Anterior cingulate cortex (tissue), 58 donors: ENCODE measurements around the gene GAN.

Source experiments
- DNase-seq, 58 donors: peaks; one replicate each; lab custom pipeline; 2025; lab: John Stamatoyannopoulos, UW

Gene GAN, protein sequence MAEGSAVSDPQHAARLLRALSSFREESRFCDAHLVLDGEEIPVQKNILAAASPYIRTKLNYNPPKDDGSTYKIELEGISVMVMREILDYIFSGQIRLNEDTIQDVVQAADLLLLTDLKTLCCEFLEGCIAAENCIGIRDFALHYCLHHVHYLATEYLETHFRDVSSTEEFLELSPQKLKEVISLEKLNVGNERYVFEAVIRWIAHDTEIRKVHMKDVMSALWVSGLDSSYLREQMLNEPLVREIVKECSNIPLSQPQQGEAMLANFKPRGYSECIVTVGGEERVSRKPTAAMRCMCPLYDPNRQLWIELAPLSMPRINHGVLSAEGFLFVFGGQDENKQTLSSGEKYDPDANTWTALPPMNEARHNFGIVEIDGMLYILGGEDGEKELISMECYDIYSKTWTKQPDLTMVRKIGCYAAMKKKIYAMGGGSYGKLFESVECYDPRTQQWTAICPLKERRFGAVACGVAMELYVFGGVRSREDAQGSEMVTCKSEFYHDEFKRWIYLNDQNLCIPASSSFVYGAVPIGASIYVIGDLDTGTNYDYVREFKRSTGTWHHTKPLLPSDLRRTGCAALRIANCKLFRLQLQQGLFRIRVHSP

DNA sequence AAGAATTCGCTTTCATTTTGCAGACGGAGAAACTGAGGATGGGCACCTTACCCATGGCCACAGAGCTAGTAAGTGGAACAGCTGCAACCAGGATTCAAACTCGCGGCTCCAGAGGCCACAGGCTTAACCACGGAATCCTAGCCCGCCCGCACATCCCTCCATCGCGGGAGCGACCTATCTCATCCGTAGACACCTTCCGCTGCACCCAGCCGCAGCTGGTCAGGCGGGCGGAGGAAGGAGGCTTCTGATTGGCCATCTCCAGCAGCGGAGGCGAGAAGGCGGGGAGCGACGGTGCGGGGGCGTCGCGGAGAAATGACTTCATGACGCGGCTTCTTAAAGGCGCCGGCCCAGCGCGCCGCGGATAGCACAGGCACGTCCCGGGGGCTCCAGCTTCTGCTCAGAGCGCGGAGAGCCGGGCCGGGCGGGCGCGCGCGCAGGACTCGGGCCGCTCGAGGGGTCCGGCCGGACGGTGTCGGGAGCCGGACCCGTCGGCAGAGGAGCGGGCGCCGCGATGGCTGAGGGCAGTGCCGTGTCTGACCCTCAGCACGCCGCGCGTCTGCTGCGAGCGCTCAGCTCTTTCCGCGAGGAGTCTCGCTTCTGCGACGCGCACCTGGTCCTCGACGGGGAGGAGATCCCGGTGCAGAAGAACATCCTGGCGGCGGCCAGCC, at the start of gene GAN:
GAN (plus strand) TSS at position 360 of the 668 bp plus-strand sequence; CDS start at position 512, 152 bp downstream.
- peak; percentile 62 to 97 (median 94) for DNase-seq

GRCh38 chr16:81265052-81265451, 49.7 kb upstream of the GAN start:
- no peak for DNase-seq

DNA sequence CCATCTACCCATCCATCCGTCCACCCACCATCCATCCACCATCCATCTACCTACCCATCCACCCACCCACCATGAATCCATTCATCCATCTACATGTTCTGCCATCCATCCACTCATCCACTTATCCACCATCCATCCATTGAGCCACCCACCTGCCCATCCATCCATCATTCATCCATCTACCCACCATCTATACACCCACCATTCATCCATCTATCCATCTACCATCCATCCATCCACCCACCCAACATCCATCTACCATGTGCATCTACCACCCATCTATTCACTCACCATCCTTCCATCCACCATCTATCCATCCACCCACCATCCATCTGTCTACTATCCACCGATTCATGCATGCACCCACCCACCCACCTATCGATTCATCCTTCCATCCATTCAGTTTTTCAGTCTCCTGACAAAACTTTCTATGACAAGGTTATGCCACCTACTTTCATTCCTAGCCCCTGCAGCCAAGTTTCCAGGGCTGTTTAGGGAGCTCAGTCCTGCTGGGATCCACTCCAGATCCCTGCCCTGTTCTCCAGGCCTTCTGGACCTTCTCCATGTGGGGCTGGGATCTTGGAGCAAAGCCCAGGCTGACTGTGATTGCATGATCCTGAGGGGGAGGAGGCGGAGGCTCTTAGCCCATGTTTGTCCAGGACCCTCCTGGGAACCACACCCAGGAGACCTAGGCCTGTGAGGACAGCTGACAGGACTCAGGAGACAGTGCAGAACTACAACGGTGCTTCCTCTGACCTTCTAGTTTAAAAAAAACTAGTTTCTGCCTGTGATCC, 48.9 kb upstream of the GAN start:
- DNase-seq = peak in 48 of 58 donors; percentile 7 to 81 (median 40)

DNA sequence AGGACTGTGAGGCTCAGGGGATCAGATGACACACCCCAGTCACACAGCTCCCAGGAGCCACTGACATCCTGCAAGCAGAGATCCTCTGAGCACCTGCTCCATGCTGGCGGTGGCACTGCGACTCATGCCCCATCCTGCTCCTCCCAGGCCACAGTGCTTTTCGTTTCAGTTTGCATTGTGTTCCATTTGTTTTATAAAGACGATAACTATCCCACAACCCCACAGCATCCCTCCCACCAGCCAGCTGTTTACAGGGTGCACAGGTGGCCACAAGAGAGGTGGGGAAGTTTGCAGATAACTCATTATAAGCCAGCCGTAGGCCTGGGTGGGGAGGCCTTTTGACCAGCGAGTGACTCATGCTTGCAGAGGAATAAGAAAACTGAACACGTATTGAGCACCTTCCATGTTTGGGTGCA, 48.1 kb upstream of the GAN start:
- DNase-seq = no peak

DNA sequence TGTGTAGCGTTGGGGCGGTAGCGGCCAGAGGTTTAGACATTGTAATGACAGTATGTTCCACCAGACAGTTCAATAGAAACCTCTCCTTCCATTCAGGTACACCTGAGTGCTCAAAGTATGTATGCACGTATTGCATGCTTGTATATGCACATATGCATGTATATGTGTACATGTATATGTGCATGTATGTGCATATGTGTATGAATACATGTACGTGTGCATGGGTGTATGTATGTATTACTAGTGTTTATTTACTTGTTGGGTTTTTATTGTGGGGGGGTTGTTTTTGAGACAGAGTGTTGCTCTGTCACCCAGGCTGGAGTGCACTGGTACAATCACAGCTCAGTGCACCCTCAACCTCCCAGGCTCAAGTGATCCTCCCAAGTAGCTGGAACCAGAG, 46.3 kb upstream of the GAN start:
- no peak for DNase-seq

GRCh38 chr16:81273223-81273950, 41.4 kb upstream of the GAN start:
- peak in 32 of 58 donors; percentile 1 to 50 (median 24) for DNase-seq

GRCh38 chr16:81275064-81275532, 39.7 kb upstream of the GAN start:
- DNase-seq = no peak

DNA sequence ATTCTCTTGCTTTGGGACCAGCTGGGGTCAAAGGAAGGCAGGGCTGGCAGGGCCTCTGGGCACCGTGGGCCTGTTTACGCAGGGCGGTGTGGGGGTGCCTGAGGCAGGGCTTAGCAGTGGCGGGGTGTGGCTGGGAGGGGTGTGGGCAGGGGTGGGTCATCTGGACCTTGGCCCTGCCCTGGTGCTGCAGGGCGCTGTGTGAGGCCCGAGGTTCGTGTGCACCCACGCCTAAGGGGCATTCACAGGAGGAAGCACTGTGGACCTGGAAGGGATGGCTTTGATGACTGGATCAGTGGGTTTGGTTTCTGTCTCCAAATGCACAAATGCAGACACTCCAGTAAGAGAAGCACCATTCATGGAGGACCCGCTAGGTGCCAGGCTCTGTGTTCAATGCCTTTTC, 39.0 kb upstream of the GAN start:
- DNase-seq = no peak

DNA sequence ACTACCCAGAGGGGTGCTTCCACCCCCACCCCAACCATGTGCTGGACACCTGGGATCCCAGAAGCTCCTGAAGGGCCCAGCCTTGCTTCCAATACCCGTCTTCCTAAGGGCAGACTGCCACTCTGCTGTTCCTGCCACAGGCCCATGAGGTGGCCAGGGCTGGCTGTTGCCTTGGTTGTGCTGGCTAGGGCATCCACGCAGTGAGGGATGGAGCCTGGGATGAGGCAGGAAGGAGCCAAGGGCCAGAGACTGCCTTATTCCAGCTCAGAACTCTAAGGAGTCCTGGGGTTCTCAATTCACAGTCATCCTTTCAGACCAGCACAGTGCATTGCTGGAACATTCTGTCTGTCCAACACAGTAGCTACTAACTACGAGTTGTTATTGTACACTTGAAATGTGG, 38.4 kb upstream of the GAN start:
- DNase-seq = peak in 51 of 58 donors; percentile 4 to 90 (median 50)

- peak in 1 of 58 donors; percentile 1 for DNase-seq
Observed at GRCh38 chr16:81277541-81278080, 37.2 kb upstream of the GAN start.

GRCh38 chr16:81278526-81278925, 36.2 kb upstream of the GAN start:
- DNase-seq = no peak

DNA sequence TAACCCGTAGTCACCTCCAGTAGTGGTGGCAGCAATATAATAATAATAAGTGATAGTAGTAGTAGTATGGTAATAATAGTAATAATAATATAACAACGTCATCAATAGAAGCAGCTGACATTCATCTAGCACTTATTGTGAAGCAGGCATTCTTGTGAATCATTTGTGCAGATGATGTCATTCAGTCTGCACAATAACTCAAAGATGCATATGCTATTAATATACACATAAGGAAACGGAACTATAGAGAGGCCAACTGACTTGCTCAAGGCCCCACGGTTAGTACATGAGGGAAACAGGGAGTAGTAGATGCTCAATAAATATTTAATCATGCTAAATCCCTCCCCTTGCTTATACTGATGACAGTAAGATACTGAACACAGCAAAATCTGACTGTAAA, 35.4 kb upstream of the GAN start:
- no peak for DNase-seq

- DNase-seq = no peak
Observed at GRCh38 chr16:81280393-81280792, 34.4 kb upstream of the GAN start.

- DNase-seq = no peak
Observed at GRCh38 chr16:81283044-81283443, 31.7 kb upstream of the GAN start.

GRCh38 chr16:81284995-81285600, 29.7 kb upstream of the GAN start:
- no peak for DNase-seq

GRCh38 chr16:81286190-81286589, 28.6 kb upstream of the GAN start:
- DNase-seq = no peak

DNA sequence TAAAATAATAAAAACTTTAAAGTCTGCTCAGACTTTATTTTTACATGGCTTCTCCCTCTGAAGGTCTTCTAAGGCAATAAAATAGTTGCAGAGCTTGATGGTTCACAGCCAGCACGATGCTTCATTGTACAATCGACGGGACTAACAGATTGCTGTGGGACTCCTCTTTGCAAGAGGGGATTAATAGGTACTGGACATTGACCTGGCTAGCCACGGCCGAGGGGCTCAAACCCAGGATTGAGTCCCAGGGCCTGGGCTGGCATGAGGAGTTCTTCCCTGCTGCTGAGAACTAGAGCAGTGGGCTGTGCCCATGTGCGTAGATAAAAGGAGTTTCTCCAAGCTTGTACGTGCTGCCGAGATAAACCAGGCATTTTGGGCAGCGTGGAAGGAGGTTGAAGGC, 23.6 kb upstream of the GAN start:
- DNase-seq = no peak

DNA sequence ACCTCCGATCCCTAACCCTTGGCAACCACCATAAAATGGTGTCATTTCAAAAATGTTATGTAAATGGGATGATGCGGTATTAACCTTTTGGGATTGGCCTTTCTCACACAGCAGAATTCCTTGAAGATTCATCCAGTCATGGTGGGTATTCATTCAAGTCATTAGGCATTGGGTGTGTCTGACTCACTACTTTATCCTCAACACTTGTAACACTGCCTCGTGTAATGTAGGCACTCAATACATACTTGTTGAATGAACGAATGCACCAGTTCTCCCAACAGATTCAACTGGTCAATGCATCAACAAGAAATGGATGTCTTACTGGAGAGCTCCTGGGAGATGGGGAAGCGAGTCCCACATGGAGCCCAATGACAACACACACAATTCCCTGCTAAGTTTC, 21.8 kb upstream of the GAN start:
- no peak for DNase-seq
